Activated CD4-positive, alpha-beta T cell treated with anti-CD3 and anti-CD28 coated beads, Interleukin-2, Interleukin-4, amounts not matched to agents 100 ng/mL and 50 ng/mL, durations not matched to agents 16 hours and 8 hours (primary cell): ENCODE data around the gene TPX2.

Experiments
- DNase-seq: peaks from one replicate; pipeline ENCODE4 v3.0.0-alpha.2; 2020; ENCODE audit warnings: low spot score

TPX2 gene

DNA sequence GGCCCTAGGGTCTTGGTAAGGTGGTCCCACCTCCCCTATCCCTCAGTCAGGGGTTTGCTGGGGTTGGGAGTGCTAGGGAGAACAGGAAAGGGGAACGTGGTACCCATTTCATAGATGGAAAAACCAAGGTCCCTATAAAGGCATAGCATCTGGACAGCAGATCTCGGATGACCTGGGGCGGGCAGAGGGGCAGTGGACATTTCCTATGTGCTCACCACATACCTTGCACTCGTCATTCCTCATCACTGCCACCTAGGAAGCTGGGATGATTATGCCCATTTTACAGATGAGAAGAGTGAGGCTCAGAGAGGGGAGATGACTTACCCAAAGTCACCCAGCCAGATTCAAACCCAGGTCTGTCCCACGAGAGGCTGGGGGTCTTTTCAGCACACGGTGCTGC lies 92.1 kb downstream of the TPX2 start:
- no peak for DNase-seq

DNA sequence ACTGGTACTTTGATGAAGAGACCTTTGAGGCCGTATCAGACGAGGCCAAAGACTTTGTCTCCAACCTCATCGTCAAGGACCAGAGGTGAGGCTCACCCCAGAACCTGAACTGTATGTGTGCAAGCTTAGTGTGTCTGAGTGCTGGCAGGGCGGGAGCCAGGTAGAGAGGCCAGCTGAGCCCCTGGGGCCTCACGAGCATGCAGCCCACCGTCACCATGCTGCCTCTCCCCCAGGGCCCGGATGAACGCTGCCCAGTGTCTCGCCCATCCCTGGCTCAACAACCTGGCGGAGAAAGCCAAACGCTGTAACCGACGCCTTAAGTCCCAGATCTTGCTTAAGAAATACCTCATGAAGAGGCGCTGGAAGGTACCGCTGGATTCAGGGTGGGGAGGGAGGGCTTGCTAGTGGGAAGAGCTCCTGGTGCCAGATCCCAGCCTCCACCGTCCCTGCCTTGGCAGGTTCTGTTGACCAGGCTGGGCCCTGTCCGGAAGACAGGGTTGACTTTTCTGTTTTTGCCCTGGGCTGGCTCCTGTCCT lies 92.7 kb downstream of the TPX2 start:
- no peak for DNase-seq

DNA sequence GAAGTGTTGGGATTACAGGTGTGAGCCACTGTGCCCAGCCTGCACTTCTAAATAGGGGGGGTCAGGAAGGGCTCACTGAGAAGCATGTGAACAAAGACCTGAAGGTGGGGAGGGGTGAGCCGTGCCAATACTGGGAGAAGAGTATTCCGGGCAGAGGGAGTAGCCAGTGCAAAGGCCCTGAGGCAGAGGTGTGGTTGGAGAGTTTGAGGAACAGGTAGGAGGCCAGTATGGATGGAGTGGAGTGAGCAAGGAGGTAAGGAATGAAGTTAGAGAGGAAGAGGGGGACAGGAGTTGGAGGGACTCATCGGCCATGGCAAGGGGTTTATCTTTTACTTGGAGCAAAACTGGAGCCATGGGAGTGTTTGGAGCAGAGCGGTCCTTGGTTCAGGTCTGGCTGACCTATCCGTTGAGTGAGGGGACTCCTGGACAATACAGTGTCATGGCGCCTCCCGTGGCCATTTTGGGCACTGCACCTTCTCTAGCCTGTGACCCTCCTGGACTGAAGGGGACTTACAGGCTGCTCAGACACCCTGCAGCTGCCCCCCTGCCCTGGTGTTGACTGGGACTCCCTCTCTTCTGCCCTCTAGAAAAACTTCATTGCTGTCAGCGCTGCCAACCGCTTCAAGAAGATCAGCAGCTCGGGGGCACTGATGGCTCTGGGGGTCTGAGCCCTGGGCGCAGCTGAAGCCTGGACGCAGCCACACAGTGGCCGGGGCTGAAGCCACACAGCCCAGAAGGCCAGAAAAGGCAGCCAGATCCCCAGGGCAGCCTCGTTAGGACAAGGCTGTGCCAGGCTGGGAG lies 94.2 kb downstream of the TPX2 start:
- peak; percentile 60 for DNase-seq

DNA sequence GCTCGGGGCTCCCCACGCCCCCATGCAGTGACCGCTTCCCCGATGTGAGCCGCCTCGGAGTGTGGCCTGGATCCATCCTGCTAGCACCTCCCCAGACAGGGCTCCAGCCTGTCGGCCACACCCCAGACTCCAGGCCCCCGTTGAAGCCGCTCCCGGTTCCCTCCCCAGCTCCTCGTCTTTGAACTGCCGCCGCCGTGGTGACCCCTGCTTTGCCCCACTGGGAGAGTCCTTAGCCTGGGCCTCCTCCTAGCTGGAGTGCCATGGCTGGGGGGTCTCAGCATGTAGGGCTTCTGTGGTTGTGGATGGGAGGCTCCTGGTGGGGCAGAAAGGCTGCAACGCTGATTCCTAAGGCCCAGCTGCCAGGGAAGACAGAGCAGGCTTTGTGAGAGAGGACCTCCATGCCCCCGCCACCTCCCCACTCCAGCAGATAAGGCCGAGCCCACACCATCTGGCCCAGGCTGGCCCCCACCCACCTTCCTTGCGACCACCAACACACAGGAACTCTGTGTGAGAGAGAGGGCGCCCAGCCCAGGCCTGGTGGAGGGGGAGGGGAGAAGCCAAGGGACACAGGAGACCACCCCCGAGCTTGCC lies 94.9 kb downstream of the TPX2 start:
- DNase-seq: no peak

- no peak for DNase-seq
Measured at GRCh38 chr20:31835554-31835953, 96.5 kb downstream of the TPX2 start.

GRCh38 chr20:31835977-31836852 lies 97.1 kb downstream of the TPX2 start:
- DNase-seq: peak; percentile 38

GRCh38 chr20:31836853-31837608 lies 97.9 kb downstream of the TPX2 start:
- DNase-seq: no peak

GRCh38 chr20:31837896-31838397 lies 98.9 kb downstream of the TPX2 start:
- no peak for DNase-seq

DNA sequence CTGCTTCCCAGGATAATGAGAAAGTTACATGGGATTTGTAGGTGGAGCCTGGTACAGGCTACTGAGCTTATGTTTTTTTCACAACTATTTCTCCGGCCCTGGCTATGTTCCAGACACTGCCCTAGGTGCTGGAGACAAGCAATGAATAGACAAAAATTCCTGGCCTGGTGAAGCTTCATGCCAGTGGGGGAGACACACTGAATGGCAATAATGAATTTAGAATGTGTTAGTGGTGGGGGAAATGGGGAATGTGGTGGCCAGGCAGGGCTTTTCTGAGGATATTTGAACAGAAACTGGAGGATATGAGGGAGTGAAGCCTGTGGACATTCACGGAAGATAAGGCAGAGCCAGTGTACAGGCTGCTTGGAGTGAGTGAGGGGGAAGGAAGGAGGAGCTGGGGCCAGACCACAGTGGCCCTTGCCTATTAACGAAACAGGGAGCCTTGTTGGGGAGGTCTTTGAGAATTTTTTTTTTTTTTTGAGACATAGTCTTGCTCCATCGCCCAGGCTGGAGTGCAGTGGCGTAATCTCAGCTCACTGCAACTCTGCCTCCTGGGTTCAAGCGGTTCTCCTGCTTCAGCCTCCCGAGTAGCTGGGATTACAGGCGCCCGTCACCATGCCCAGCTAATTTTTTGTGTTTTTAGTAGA lies 99.7 kb downstream of the TPX2 start:
- DNase-seq: no peak

GRCh38 chr20:31839782-31840487 lies 100.8 kb downstream of the TPX2 start:
- no peak for DNase-seq

- DNase-seq: no peak
Measured at GRCh38 chr20:31840906-31841816, 102.1 kb downstream of the TPX2 start.

DNA sequence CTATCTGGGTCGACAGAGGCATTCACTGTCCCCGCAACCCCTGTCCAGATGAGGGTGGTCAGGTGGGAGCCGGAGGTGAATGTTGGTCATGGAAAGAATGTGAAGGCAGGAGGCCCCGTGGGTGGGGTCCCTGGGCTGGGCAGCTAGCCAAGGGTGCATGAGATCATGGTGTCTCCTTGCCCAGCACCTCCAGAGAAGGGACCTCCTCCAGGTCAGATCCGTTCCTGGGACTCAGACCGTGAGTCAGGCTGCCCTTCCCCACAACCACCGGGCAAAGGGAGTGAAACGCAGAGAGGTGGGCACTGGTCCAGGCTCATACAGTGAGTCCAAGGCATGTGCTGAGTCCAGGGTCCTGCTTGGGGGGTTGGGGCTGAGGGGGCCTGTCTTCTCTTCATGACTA lies 102.8 kb downstream of the TPX2 start:
- DNase-seq: no peak

DNA sequence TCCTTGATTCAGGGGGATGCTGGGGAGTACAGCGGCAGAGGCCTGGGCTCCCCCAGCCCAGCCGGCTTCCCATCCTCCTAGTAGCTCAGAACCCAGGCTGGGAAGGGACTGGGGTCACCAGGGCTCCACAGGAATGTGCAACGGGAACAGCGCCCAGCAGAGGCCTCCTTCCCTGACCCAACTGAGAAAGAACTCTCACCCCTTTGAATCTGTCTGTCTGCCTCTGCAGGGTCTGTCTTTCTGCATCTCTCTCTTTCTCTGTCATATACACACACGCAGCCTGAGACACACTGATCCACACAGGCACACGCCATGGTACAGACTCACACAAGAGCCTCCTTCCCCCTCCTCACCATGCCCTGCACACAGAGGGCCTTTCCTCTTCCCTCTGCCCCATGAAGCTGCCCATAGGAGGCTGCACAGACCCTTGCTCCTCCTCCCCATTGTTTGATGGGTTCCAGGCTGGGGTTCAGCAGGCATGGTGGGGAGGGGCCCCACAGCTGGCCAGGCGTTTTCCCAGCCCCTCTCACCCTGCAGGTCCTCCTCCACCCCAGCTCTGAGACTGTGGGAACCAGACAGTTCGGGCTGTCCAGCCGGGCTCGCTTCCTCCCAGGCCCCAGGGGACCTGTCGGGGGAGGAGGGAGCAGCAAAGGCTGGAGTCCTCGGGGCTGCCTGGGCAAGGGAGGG lies 103.5 kb downstream of the TPX2 start:
- no peak for DNase-seq

- no peak for DNase-seq
Measured at GRCh38 chr20:31843288-31843687, 104.2 kb downstream of the TPX2 start.

DNA sequence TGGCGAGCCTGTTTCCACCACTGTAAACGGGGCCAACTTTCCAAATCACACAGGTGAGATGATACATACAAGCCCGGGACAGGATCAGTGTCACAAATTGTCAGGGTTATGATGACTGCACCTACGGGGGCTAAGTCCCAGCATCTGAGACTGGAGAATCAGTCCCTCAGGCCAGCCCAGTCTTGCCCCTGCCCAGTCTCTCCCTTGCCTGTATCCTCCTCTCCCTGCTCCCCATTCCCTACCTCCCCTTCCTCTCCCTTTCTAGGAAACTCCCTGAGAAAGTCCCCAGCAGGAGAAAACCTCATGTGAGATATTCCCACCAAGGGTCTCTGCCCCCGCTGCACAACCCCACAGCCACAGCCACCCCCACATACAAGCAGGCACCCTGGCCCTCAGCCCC lies 104.8 kb downstream of the TPX2 start:
- DNase-seq: no peak

- no peak for DNase-seq
Measured at GRCh38 chr20:31844737-31845299, 105.7 kb downstream of the TPX2 start.

- DNase-seq: no peak
Measured at GRCh38 chr20:31845300-31845863, 106.3 kb downstream of the TPX2 start, which contains the start of gene FOXS1. Gene FOXS1 (minus strand): TSS chr20:31845604. CDS start chr20:31845542, 62 bp downstream.

- no peak for DNase-seq
Measured at GRCh38 chr20:31846793-31847138, 107.7 kb downstream of the TPX2 start.
